MCF 10A (cell line): ENCODE results near the gene TMEM132D. TPM values are rescaled to one million over a fixed set of nuclear protein-coding genes. Genes with fewer than 3 reads are reported as not detected.

Experiments
- BruUV-seq: library from RNA; stranded (reverse); fragments of 400-500 nt; replicated peaks from 2 replicates; lab custom pipeline; 2021; lab: Mats Ljungman, UMichigan
- CTCF ChIA-PET: fragments of 300-600 bp; sonication (Branson Sonifier 250); formaldehyde crosslinking; extraction: SDS; loops from one replicate; lab custom pipeline; 2021; ENCODE audit warnings: antibody characterized with exemption, inconsistent platforms; lab: Yijun Ruan, JAX
- POLR2A ChIA-PET: fragments of 300-600, 350-650 bp; sonication (Branson Sonifier 250); formaldehyde crosslinking; extraction: SDS; loops from one replicate; lab custom pipeline; 2020; ENCODE audit warnings: antibody characterized with exemption, inconsistent platforms; lab: Yijun Ruan, JAX
- DNase-seq: peaks from one replicate; pipeline ENCODE4 v3.0.0-alpha.2; 2018; ENCODE audit not compliant: unreplicated experiment
- H3K27ac Mint-ChIP-seq: one replicate; pipeline ENCODE4 v1.8.0; 2022; ENCODE audit warnings: mild to moderate bottlenecking, low read depth, mixed read lengths; ENCODE audit not compliant: unreplicated experiment
- H3K27me3 Mint-ChIP-seq: one replicate; pipeline ENCODE4 v1.8.0; 2022; ENCODE audit warnings: mixed read lengths; ENCODE audit not compliant: insufficient read depth, unreplicated experiment
- H3K36me3 Mint-ChIP-seq: one replicate; pipeline ENCODE4 v1.8.0; 2022; ENCODE audit warnings: mild to moderate bottlenecking, moderate library complexity, mixed read lengths; ENCODE audit not compliant: insufficient read depth, unreplicated experiment
- H3K4me1 Mint-ChIP-seq: one replicate; pipeline ENCODE4 v1.8.0; 2022; ENCODE audit warnings: mixed read lengths; ENCODE audit not compliant: insufficient read depth, unreplicated experiment
- H3K4me3 Mint-ChIP-seq: one replicate; pipeline ENCODE4 v1.8.0; 2022; ENCODE audit warnings: mild to moderate bottlenecking, moderate library complexity, mixed read lengths; ENCODE audit not compliant: unreplicated experiment
- H3K9me3 Mint-ChIP-seq: one replicate; pipeline ENCODE4 v1.8.0; 2022; ENCODE audit warnings: mixed read lengths; ENCODE audit not compliant: unreplicated experiment
- CTCF ChIP-seq: fragments of 200-600 bp; IDR thresholded peaks from one replicate; pipeline ENCODE4 v1.8.0; 2022; ENCODE audit warnings: antibody characterized with exemption, mild to moderate bottlenecking; ENCODE audit not compliant: unreplicated experiment
- intact Hi-C: fragments of 100-400 bp; cut with micrococcal nuclease; formaldehyde crosslinking; loops from 2 replicates; pipeline ENCODE4 v1.14.1; 2022
- total RNA-seq: library from RNA; stranded (reverse); gene quantifications from 2 replicates; pipeline ENCODE4 v1.2.3, GENCODE V29; 2022

The TMEM132D gene
- total RNA-seq, 1 experiment from 2014 or later, result not detected

GRCh38 chr12:129530984-129531383 lies 372.8 kb downstream of the TMEM132D start:
- no TSS peak for BruUV-seq
- Mint-ChIP-seq H3K9me3 (peaks cover 29% of the 10 kb centered on the region), H3K27me3 (no peaks in the 10 kb centered on the region), H3K36me3 (no peaks in the 10 kb centered on the region), H3K27ac (peak overlapping the region; percentile 32), H3K4me1 (peaks cover 14% of the 10 kb centered on the region), H3K4me3 (no peak overlapping the region)
- CTCF ChIA-PET, result interaction anchor here (0.6 to 1.2 kb wide), 2 partner anchors 9 to 113 kb away, joined by 3 to 4 read pairs; no protein-coding TSS in a partner anchor
- intact Hi-C loops, result no loop called here
- DNase-seq, result peak; percentile 86
- POLR2A ChIA-PET, result interaction anchor here (0.6 to 1.0 kb wide), 2 partner anchors 22 to 985 kb away, joined by 3 to 5 read pairs; no protein-coding TSS in a partner anchor
- TF ChIP-seq CTCF, result no peak

GRCh38 chr12:129530517-129530916 lies 373.3 kb downstream of the TMEM132D start:
- DNase-seq, result no peak
- H3K4me1 Mint-ChIP-seq, result peaks cover 11% of the 10 kb centered on the region
- peaks cover 25% of the 10 kb centered on the region for H3K9me3 Mint-ChIP-seq
- BruUV-seq, result no TSS peak
- CTCF ChIA-PET, result interaction anchor here (0.6 kb wide), 1 partner anchor 112 kb away, joined by 3 read pairs; no protein-coding TSS in a partner anchor
- no peak overlapping the region for H3K27ac Mint-ChIP-seq
- no peaks in the 10 kb centered on the region for H3K36me3 Mint-ChIP-seq
- intact Hi-C loops, result no loop called here
- H3K27me3 Mint-ChIP-seq, result no peaks in the 10 kb centered on the region
- H3K4me3 Mint-ChIP-seq, result no peak overlapping the region
- POLR2A ChIA-PET, result no interaction called here
- TF ChIP-seq CTCF, result no peak

GRCh38 chr12:129527506-129527905 lies 376.3 kb downstream of the TMEM132D start:
- Mint-ChIP-seq H3K27ac (no peak overlapping the region), H3K27me3 (no peaks in the 10 kb centered on the region), H3K36me3 (no peaks in the 10 kb centered on the region), H3K4me1 (peaks cover 8% of the 10 kb centered on the region), H3K4me3 (no peak overlapping the region), H3K9me3 (peaks cover 16% of the 10 kb centered on the region)
- no peak for DNase-seq
- ChIA-PET CTCF (no interaction called here), POLR2A (no interaction called here)
- no peak for TF ChIP-seq CTCF
- no TSS peak for BruUV-seq
- intact Hi-C loops, result no loop called here

- H3K9me3 Mint-ChIP-seq, result peaks cover 7% of the 10 kb centered on the region
Observed at GRCh38 chr12:129523621-129524020, 380.2 kb downstream of the TMEM132D start.

More at GRCh38 chr12:129523621-129524020, 380.2 kb downstream of the TMEM132D start:
- H3K27ac Mint-ChIP-seq, result no peak overlapping the region
- no TSS peak for BruUV-seq
- ChIA-PET POLR2A (no interaction called here), CTCF (no interaction called here)
- no peak for DNase-seq
- H3K4me3 Mint-ChIP-seq, result no peak overlapping the region
- H3K27me3 Mint-ChIP-seq, result no peaks in the 10 kb centered on the region
- H3K36me3 Mint-ChIP-seq, result no peaks in the 10 kb centered on the region
- intact Hi-C loops, result no loop called here
- H3K4me1 Mint-ChIP-seq, result no peaks in the 10 kb centered on the region
- no peak for TF ChIP-seq CTCF
